ENCODE data around the gene KCTD4. TPM values are rescaled to one million over a fixed set of nuclear protein-coding genes. Genes with fewer than 3 reads are reported as not detected.

Gene KCTD4
- total RNA-seq: 0.29 TPM in 1 of 2 replicates, not detected in the other

GRCh38 chr13:45200701-45201232, at the start of gene KCTD4:
KCTD4 (minus strand) TSS chr13:45201045; CDS start chr13:45194567, 6,478 bp downstream.

Other genes starting within 250 kb of the KCTD4 start
- gene NUFIP1, start 211.6 kb downstream of the KCTD4 start, total RNA-seq: 2.7 and 3.3 TPM in 2 replicates
- 21.4 and 27.5 TPM in 2 replicates for gene GPALPP1, start 211.5 kb downstream of the KCTD4 start, total RNA-seq
- gene GTF2F2, start 80.5 kb downstream of the KCTD4 start, total RNA-seq: 18.8 and 21.9 TPM in 2 replicates
- 1,407 and 3,865 TPM in 2 replicates for gene TPT1, start 140.1 kb upstream of the KCTD4 start, total RNA-seq
- 7.9 and 11.2 TPM in 2 replicates for gene SLC25A30, start 217.3 kb upstream of the KCTD4 start, total RNA-seq